IPS-11a (cell line): Measurements from ENCODE around the gene KLF17.

Experiments
- H3K4me3 ChIP-seq: one replicate; pipeline ENCODE4 v1.5.1; 2013; ENCODE audit warnings: low read depth, low read length, control low read depth

The KLF17 gene, protein sequence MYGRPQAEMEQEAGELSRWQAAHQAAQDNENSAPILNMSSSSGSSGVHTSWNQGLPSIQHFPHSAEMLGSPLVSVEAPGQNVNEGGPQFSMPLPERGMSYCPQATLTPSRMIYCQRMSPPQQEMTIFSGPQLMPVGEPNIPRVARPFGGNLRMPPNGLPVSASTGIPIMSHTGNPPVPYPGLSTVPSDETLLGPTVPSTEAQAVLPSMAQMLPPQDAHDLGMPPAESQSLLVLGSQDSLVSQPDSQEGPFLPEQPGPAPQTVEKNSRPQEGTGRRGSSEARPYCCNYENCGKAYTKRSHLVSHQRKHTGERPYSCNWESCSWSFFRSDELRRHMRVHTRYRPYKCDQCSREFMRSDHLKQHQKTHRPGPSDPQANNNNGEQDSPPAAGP

DNA sequence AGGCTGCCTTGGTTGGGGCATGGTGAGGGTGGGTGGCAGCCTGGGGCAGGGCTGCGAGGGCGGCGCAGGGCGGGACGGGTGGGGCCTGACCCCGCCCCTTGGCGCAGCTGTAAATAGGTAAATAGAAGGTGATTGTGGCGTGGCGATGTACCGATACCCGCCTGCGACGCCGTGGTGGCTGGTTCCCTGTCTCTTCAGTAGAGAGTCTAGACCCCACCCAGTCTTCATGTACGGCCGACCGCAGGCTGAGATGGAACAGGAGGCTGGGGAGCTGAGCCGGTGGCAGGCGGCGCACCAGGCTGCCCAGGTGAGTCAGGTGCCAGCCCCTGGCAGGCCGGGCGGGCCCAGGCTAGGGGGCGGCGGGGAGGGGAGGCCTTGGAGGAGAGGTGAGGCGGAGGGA lies at the start of gene KLF17:
Gene KLF17 (plus strand): TSS at position 140 of the 400 bp plus-strand sequence. CDS start 87 bp downstream, at position 227.
- no peak within 1 kb of the TSS for H3K4me3 ChIP-seq

DNA sequence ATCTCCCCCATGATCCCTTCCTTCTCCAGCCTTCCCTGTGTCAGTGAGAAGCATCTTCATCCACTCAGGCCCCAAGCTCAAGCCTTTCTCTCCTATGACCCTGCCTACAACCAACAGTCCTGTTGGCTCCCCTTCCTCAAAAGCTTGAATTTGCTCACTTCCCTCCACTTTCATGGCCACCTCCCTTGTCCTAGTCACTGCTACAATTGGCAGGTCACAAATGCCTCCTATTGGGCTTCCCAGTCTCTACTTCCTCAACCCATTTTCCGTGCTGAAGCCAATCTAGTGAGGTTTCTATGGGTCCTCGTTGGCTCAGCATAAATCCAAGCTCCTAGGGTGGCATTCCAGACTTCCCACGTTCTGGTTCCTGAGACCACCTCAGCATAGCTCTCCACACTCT lies 47.2 kb upstream of the KLF17 start:
- H3K4me3 ChIP-seq = no peak overlapping the region

DNA sequence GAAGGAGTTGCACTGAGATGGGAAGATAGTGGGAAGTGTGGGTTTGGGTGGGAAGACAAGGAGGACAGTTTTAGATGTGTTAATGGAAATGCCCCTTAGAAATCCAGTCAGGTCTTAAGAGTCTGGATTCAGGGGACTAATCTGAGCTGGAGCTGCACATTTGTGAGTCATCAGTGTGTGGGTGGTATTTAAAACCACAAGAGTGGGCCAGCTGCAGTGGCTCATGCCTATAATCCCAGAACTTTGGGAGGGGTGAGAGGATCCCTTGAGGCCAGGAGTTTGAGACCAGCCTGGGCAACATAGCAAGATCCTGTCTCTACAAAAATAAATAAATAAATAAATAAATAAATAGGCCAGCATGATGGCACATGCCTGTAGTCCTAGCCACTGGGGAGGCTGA lies 46.4 kb upstream of the KLF17 start:
- H3K4me3 ChIP-seq = no peak overlapping the region

DNA sequence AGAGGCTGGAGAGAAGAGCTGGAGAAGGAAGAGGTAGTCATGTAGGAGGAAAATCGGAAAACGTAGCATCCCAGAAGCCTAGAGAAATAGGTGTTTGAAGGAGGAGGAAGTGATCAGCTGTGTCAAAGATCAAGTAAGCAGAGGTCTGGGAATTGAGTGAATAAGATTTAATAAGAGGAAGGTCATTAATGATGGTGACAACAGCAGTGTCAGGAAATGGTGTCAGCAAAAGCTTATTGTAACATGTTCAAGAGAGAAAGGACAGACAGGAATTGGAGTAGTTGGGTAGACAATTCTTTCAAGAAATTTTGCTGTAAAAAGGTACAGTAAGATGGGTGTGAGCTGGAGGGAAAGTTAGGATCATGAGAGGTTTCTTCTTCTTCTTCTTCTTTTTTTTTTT lies 45.8 kb upstream of the KLF17 start:
- H3K4me3 ChIP-seq = no peak overlapping the region

DNA sequence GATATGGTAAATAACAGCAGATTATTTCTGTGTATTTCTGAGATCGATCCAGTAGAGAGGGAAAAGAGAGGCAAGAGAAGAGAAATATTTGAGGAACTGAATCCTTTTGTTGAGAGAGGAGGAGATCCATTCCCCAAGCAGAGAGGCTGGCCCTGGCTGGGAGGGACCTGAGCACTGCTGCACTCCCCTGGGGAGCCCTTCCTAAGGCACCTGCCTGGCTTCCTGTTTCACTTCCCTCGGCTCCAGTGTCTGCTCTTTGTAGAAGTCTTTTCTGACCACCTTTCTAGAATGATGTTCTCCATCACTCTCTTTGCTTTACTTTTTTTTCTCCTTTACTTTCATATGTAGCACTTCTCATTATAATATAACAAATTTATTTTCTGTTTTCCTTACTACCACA lies 45.1 kb upstream of the KLF17 start:
- no peak overlapping the region for H3K4me3 ChIP-seq

DNA sequence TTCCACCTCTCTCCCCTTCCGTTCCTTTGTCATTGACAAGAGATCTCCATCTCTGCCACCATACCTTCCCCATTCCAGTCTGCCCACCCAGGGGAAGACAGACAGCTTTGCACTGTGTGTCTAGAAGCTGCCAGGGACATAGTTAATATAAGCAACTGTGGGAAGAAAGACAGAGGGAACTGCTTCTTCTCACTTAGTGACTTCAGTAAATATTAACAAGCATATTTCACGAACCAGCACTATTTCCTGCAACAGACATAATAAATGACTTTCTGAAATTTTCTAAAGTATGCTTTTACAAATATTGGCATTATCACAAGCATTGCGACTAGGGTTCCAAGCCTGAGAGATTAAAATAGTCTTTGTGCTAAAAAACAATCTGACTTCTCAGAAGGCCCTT lies 44.2 kb upstream of the KLF17 start:
- no peak overlapping the region for H3K4me3 ChIP-seq

DNA sequence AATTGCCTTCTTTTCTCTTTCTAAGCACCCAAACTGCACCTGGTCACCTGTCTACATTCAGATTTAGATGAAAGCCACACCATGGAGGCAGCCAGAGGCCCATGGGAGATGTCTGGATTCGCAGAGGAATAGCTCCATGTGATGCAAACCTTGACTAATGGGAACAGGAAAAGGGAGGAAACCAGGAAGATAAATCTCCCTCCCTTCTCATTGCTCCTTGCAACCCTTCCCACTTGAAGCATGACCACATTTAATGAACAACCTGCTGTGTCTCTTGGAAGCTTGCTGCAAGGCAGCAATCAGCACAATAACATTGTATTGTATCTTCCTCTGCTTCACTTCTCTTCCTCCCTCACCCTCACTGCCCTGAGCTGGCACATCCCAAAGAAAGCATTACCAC lies 42.6 kb upstream of the KLF17 start:
- H3K4me3 ChIP-seq = no peak overlapping the region

DNA sequence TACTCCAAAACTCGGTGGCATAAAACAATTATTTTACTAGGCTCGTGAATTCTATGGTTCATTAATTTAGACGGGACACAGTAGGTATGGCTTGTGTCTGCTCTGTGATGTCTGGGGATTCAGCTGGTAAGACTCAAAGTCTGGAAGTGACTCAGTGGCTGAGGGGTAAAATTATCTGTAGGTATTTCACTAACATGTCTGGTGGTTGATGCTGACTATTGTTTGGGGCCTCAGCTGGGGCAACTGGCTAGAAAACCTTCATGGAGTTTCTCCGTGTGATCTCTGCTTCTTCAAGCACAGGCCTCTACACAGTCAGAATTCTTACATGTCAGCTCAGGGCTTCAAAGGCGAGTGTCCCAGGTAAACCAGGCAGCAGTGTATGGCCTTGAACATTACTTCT lies 41.2 kb upstream of the KLF17 start:
- H3K4me3 ChIP-seq = no peak overlapping the region

DNA sequence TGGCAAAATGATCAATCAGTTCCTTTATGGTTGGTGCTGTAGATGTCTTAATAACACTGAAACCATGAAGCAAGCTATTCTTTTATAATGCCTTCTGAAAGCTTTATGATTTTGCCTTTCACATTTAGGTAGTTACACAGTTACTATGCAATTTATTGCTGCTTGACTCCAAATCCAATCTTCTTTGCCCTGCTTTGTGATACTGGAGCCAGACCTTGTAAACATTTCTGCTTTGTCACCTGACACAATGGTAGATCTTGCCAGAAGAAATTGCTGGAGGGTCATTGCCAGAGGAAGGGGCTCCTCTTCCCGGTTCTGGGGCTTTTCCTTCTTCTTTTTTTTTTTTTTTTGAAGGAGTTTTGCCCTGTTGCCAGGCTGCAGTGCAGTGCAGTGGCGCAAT lies 40.5 kb upstream of the KLF17 start:
- H3K4me3 ChIP-seq = no peak overlapping the region

DNA sequence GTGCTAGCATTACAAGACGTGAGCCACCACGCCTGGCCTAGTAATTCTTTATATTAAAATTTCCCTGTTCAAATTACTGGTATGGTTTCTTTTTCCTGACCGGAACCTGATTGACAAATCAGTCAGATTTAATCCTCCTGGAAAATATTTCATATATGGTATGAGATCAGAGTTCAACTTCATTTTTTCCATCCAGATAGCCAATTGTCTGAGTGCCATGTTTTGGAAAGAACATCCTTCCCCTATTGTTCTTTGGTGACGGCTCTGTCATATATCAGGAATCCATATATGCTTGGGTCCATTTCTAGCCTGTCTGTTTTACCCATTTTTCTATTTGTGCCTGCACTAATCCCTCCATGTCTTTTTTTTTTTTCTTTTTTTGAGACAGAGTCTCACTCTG lies 39.1 kb upstream of the KLF17 start:
- no peak overlapping the region for H3K4me3 ChIP-seq

DNA sequence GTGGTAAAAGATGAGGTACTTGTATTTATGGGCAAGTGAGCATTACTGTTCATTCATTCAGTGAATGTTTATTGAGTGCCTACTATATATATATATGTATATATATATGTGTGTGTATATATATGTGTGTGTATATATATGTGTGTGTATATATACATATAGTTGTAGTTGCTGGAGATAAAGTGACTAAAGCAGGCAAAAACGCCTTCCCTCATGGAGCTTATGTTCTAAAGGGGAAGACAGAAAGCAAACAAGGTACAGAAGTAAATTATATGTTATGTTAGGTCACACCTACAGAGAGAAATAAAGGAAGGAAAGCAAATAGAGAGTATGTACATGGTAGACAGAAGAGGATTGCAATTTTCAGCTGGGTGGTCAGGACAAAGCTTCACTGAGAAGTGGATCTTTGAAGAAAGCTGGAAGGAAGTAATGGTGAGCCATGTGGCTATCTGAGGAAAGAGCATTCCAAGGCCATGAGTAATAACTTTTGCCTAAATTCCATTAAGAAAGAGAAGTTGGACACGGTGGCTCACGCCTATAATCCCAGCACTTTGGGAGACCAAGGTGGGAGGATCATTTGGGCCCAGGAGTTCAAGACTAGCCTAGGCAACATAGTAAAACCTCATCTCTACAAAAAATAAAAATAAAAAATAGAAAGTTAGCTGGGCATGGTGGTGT lies 33.5 kb upstream of the KLF17 start:
- H3K4me3 ChIP-seq = no peak overlapping the region

DNA sequence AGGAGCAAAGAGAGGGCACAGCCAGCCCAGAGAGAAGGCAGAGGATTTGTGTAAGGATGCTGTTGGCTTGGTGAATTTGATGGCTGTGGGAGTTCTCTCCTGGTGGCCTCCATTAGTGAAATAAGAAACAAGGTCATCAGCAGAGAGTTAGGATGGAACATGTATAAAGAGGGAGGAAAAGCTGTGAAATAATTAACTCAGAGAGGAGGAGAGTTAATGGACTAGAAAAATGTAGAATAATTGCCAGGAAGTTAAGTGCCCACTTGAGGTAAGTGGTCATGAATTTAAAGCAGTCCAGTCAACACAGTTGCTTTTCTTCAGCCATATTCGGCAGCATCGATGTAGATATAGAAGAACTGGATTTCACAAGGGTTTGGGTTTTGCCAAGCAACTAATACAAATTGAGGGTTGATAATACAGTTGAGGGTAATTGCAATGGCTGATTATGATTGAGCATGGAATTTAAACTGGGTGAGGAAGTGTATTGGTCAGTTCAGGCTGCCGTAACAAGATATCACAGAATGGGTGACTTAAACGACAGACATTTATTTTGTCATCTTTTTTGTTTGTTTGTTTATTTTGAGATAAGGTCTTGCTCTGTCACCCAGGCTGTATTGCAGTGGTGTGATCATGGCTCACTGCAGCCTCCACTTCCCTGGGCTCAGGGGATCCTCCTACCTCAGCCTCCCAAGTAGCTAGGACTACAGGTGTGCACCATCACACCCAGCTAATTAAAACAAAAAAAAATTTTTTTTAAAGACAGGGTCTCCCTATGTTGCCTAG lies 31.7 kb upstream of the KLF17 start:
- H3K4me3 ChIP-seq = no peak overlapping the region

DNA sequence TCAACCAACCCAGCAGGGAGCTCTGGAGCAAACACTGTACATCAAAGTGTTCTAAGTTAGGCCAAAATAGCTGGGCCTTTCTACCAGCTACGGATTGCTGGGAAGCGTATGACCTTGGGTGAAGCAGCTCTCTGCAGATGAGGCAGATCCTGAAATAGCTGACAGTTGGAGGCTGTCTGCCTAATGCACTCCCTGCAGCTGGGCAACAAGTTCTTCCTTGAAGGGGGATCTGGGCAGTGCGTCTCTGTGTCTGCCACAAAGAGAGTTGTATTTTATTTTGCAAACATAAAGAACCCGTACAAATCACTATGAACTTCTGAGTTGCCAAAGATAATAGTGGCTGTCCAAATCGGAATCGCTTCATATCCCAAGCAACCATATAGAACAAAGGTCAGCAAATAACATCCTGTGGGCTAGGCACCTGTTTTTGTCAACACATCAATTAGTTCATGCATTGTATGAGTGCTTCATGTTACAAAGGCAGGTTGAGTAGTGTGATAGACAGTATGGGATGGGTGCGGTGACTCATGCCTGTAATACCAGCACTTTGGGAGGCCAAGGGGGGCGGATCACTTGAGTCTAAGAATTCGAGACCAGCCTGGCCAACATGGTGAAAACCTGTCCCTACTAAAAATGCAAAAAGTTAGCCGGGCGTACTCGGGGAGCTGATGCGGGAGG lies 29.1 kb upstream of the KLF17 start:
- no peak overlapping the region for H3K4me3 ChIP-seq

DNA sequence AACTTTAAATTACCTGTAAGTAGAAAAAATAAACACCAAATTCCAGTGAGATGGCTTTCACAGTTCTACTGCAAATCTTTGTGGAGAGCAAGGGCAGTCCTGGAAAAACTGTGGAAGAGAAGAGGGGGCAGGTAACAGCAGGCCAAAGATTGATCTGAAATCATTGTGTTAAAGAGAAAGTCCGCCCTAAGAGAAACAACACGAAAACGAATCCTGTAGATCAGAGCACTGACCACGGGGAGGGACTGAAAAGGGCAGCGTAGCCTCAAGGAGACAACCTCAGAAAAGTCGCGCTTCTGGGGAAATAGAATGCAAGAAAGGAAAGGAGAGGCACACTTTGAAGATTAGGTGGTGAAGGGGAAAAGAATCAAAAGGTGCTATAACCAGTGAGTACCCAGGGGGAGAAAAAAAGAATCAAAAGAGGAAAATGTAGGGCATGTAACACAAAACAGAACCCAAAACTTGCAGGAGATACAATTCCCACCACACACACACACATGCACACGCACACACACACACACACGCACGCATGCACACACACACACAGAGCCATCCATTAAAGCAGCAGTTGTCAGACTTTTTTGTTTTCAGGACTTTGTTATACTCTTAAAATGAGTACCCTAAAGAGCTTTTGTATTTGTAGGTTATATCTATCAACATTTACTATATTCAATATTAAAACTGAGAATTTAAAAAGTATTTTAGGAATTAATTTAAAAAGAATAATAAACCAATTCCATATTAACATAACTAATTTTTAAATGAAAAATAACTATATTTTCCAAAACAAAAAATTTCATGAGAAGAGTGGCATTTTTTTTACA lies 28.0 kb upstream of the KLF17 start:
- no peak overlapping the region for H3K4me3 ChIP-seq

DNA sequence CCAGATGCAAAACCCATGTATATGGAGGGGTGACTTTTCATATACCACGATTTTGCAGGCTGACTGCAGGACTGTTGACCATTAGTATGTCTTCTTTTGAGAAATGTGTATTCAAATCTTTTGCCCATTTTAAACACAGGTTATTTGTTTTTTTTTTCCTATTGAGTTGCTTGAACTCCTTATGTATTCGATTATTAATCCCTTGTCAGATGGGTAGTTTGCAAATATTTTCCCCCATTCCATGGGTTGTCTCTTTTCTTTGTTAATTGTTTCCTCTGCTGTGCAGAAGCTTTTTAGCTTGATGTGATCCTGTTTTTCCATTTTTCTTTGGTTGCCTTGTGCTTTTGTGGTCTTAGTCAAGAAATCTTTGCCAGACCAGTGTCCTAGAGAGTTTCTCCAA lies 24.6 kb upstream of the KLF17 start:
- no peak overlapping the region for H3K4me3 ChIP-seq

DNA sequence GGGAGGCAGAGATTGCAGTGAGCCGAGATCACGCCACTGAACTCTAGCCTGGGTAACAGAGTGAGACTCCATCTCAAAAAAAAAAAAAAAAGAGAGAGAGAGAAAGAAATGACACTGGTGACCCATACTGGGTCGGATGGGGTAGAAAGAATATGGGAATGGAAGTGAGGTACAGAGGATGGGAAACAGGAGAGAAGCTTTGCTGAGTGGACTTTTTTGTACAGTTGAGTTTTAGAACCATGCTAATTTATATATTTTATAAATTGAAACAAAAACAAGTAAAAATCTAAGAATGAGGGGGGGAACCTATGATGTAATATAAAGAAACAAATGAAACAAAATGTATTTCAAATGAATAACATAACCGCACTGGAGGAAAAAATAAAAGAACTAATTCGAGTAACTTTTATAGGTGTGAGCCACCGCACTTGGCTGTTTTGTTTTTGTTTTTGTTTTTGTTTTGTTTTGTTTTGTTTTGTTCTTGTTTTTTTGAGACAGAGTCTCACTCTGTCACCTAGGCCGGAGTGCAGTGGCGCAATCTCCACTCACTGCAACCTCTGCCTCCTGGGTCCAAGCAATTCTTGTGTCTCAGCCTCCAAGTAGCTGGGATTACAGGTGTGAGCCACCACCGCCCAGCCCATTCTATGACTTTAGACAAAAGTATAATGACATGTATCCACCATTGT lies 18.3 kb upstream of the KLF17 start:
- no peak overlapping the region for H3K4me3 ChIP-seq

DNA sequence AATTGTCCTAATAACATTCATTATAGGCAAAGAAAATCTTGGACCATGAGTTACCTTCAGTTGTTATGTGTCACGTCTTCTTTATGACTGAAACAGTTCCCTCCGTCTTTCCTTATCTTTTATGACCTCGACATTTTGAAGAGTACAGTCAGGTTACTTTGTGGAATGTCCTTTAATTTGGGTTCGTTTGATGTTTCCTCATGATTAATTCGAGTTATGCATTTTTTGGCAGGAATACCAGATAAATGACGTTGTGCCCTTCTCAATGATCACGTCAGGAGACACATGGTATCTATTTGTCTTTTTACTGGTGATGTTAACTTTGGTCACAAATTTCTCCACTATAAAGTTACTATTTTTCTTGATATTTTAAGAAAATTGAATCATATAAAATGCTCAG lies 17.3 kb upstream of the KLF17 start:
- H3K4me3 ChIP-seq = no peak overlapping the region

DNA sequence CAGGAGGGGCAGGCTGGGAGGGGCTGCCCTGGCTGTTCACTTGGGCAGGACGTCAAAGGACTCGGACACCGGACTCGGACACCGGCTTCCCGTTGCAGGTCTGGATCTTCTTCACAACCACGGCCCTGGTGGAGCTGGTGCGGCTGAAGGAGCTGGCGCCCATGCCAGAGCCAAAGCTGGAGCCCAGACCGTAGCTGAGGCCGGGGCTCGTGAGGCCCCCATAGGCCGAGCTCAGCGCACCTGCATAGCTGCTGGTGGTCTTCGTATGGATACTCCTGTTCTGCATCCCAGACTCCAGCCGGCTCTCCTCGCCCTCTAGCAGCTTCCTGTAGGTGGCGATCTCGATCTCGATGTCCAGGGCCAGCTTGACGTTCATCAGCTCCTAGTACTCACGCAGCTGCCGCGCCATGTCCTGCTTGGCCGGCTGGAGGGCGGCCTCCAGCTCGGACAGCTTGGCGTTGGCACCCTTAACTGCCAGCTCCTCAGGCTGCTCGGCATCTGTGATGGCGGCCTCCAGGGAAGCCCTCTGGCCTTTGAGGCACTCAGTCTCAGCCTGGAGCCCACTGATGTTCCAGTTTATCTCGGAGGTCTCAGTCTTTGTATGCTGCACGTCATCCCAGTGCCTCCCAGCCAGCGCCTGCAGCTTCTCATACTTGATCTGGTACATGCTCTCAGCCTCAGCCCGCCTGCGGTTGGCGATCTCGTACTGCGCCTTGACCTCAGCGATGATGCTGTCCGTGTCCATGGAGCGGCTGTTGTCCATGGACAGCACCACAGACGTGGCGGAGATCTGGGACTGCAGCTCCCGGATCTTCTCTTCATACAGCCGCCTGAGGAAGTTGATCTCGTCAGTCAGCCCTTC lies 15.1 kb upstream of the KLF17 start:
- H3K4me3 ChIP-seq = no peak overlapping the region

DNA sequence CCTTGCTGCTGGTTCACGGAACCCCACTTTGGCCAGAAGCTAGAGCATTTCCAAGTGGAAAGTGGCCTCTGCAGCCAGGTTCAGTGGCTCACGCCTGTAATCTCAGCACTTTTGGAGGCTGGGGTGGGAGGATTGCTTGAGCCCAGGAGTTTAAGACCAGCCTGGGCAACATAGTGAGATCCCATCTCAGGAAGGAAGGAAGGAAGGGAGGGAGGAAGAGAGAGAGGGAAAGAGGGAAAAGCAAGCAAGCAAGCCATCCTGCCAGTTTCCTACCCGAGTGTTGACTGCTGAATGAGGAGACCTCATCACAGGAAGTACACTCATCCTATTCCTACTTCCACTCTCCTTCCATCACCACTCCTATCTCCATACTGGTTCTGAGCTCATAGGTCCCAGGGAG lies 12.8 kb upstream of the KLF17 start:
- H3K4me3 ChIP-seq = no peak overlapping the region
